SKM-1 (cell line): ENCODE measurements around the gene TAB2.

ENCODE experiments used
- DNase-seq: peaks from one replicate; lab custom pipeline; 2025; ENCODE audit not compliant: unreplicated experiment; lab: John Stamatoyannopoulos, UW

The TAB2 gene

GRCh38 chr6:149409617-149410016 lies 92.1 kb downstream of the TAB2 start:
- DNase-seq = no peak

GRCh38 chr6:149410557-149410956 lies 93.0 kb downstream of the TAB2 start:
- no peak for DNase-seq

GRCh38 chr6:149414009-149414408 lies 96.5 kb downstream of the TAB2 start:
- no peak for DNase-seq

GRCh38 chr6:149414821-149415220 lies 97.3 kb downstream of the TAB2 start:
- DNase-seq = no peak

GRCh38 chr6:149419696-149420404 lies 102.3 kb downstream of the TAB2 start:
- DNase-seq = no peak

- no peak for DNase-seq
Measured at GRCh38 chr6:149421132-149421531, 103.6 kb downstream of the TAB2 start.

GRCh38 chr6:149422581-149422980 lies 105.1 kb downstream of the TAB2 start:
- DNase-seq = no peak

- DNase-seq = no peak
Measured at GRCh38 chr6:149423964-149424440, 106.5 kb downstream of the TAB2 start.

- DNase-seq = no peak
Measured at GRCh38 chr6:149425224-149425623, 107.7 kb downstream of the TAB2 start.

GRCh38 chr6:149425754-149426153 lies 108.2 kb downstream of the TAB2 start:
- no peak for DNase-seq

GRCh38 chr6:149428606-149429005 lies 111.1 kb downstream of the TAB2 start:
- no peak for DNase-seq

- DNase-seq = no peak
Measured at GRCh38 chr6:149429427-149430360, 112.2 kb downstream of the TAB2 start.

GRCh38 chr6:149431905-149432775 lies 114.6 kb downstream of the TAB2 start:
- peak; percentile 67 for DNase-seq

GRCh38 chr6:149433405-149433804 lies 115.9 kb downstream of the TAB2 start:
- DNase-seq = no peak

- DNase-seq = no peak
Measured at GRCh38 chr6:149433881-149434280, 116.4 kb downstream of the TAB2 start.

- no peak for DNase-seq
Measured at GRCh38 chr6:149435919-149436586, 118.5 kb downstream of the TAB2 start.

- DNase-seq = no peak
Measured at GRCh38 chr6:149436647-149437046, 119.1 kb downstream of the TAB2 start.

- DNase-seq = no peak
Measured at GRCh38 chr6:149437212-149437611, 119.7 kb downstream of the TAB2 start.

GRCh38 chr6:149438855-149439254 lies 121.3 kb downstream of the TAB2 start:
- no peak for DNase-seq

- no peak for DNase-seq
Measured at GRCh38 chr6:149439626-149440025, 122.1 kb downstream of the TAB2 start.
